HFF-Myc (cell line): Measurements from ENCODE around the gene ADAM33.

Experiments
- DNase-seq: peaks from one replicate; pipeline ENCODE4 v3.0.0-alpha.2; 2011; ENCODE audit warnings: low read depth; ENCODE audit errors: extremely low read depth
- H3K4me3 ChIP-seq: replicated peaks from 2 replicates; pipeline ENCODE4 v1.5.1; 2011; ENCODE audit warnings: low read depth, mild to moderate bottlenecking, control low read depth, low read length
- TF ChIP-seq, protein P1 (sequence below): IDR thresholded peaks from 2 replicates; pipeline ENCODE4 v1.5.1; 2012; ENCODE audit warnings: mild to moderate bottlenecking, low read depth, low read length, control low read depth; ENCODE audit errors: missing control alignments

ADAM33 gene

DNA sequence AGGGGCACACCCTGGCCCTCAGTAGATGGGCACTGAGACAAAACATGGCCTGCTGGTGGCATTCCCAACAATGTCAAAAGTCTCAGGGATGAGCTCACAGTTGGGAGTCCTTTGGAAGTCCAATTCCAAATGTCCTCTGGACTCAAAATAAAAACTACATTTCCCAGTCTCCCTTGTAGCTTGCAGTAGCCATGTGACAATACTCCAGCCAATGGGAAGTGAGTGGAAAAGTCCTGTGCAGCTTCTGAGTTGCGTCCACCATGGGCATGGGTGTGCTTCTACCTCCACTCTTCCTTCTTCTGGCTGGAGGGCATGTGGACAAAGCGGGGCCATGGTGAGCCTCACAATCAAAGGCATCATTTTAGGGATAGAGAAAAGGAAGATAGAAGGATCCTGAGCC, 5.8 kb upstream of the ADAM33 start:
- TF ChIP-seq, protein P1, sequence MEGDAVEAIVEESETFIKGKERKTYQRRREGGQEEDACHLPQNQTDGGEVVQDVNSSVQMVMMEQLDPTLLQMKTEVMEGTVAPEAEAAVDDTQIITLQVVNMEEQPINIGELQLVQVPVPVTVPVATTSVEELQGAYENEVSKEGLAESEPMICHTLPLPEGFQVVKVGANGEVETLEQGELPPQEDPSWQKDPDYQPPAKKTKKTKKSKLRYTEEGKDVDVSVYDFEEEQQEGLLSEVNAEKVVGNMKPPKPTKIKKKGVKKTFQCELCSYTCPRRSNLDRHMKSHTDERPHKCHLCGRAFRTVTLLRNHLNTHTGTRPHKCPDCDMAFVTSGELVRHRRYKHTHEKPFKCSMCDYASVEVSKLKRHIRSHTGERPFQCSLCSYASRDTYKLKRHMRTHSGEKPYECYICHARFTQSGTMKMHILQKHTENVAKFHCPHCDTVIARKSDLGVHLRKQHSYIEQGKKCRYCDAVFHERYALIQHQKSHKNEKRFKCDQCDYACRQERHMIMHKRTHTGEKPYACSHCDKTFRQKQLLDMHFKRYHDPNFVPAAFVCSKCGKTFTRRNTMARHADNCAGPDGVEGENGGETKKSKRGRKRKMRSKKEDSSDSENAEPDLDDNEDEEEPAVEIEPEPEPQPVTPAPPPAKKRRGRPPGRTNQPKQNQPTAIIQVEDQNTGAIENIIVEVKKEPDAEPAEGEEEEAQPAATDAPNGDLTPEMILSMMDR, result no peak
- no peak overlapping the region for H3K4me3 ChIP-seq
- DNase-seq, result no peak

DNA sequence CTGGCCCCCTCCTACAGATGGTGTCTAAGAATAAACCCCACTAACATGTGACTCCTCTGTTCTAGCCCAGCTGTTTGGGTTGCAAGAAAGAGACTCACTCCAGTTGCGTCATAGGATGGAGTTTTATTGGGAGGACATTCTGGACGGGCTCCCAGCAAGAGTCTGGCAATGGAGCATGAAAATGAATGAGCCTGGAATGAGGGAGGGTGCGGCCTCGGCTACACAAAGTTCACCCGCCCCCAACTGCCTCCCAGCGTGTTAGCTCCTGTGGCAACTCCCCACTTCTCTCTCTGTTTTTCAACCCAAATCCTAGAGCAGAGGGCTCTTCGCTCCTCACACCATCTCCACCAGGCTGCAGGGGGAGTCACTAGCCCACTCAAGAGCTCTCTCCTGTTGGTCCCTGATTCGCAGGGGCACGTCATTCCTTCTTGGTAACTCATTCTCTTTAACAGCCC, 5.1 kb upstream of the ADAM33 start:
- peak; percentile 83 for DNase-seq
- TF ChIP-seq, protein P1, result no peak
- H3K4me3 ChIP-seq, result no peak overlapping the region

- no peak overlapping the region for H3K4me3 ChIP-seq
- DNase-seq, result no peak
- TF ChIP-seq, protein P1, result no peak
These were observed 4.6 kb upstream of the ADAM33 start for GRCh38 chr20:3686421-3686820.

DNA sequence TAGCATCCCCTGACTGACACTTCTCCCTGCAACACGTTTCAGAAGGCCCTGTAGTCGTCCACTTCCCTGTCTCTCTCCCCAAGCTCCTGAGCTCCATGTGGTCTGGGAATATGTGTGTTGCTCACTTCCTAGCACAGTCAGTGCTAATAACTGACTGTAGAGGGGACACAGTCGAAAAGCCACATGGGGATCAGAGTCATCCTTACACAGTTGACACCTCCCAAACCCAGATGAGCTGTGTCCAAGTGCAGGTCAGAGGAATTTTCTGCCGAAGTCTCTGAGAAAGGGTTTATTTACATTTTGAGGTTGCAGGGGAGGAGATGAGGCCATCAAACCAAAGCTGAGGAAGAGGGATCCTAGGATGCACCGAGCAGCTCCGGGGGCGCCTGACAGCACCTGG, 3.5 kb upstream of the ADAM33 start:
- TF ChIP-seq, protein P1, result no peak
- no peak for DNase-seq
- no peak overlapping the region for H3K4me3 ChIP-seq

GRCh38 chr20:3681352-3681930, 369 bp downstream of the ADAM33 start:
- TF ChIP-seq, protein P1, result no peak
- DNase-seq, result no peak
- H3K4me3 ChIP-seq, result peak overlapping the region; percentile 94

GRCh38 chr20:3680701-3681351, 984 bp downstream of the ADAM33 start:
- TF ChIP-seq, protein P1, result no peak
- no peak for DNase-seq
- peak overlapping the region; percentile 94 for H3K4me3 ChIP-seq
